ENCODE measurements around the gene SLC26A11.

Gene SLC26A11

DNA sequence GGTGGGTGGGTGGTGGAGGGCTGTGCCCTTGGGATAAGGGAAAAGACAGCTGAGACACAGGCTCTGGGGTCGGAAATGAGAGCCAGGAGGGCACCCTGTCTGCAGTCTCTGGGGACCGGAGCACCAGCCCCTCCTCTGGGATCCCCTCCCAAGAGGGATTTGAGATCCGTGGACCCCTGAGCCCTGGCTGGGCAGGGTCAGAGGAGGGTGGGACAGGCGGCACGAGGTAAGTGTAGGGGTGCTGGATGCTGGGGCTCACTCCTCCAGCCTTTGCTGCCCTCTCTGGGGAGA lies 519 bp upstream of the SLC26A11 start:
- peak; percentile 40; the same call in 2 of the 3 replicates for ATAC-seq (ENCODE audit: low read depth)
- TF ChIP-seq, protein P1, sequence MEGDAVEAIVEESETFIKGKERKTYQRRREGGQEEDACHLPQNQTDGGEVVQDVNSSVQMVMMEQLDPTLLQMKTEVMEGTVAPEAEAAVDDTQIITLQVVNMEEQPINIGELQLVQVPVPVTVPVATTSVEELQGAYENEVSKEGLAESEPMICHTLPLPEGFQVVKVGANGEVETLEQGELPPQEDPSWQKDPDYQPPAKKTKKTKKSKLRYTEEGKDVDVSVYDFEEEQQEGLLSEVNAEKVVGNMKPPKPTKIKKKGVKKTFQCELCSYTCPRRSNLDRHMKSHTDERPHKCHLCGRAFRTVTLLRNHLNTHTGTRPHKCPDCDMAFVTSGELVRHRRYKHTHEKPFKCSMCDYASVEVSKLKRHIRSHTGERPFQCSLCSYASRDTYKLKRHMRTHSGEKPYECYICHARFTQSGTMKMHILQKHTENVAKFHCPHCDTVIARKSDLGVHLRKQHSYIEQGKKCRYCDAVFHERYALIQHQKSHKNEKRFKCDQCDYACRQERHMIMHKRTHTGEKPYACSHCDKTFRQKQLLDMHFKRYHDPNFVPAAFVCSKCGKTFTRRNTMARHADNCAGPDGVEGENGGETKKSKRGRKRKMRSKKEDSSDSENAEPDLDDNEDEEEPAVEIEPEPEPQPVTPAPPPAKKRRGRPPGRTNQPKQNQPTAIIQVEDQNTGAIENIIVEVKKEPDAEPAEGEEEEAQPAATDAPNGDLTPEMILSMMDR (IDR thresholded peaks at IDR 0.05; ENCODE audit: poor library complexity, severe bottlenecking), result no peak
- Histone ChIP-seq H3K36me3 (ENCODE audit: low read depth) (peaks cover 5% of the 10 kb centered on the region; the same call in 1 of the 2 replicates), H3K4me3 (ENCODE audit: severe bottlenecking) (peak overlapping the region; percentile 77), H3K27me3 (ENCODE audit: insufficient read depth, poor library complexity, severe bottlenecking) (no peaks in the 10 kb centered on the region), H3K9me3 (ENCODE audit: severe bottlenecking) (no peaks in the 10 kb centered on the region), H3K4me1 (ENCODE audit: insufficient read depth, poor library complexity, severe bottlenecking) (no peaks in the 10 kb centered on the region), H3K27ac (ENCODE audit: poor library complexity, severe bottlenecking) (peak overlapping the region; percentile 61)
- peak; percentile 49 for DNase-seq (ENCODE audit: low spot score)

DNA sequence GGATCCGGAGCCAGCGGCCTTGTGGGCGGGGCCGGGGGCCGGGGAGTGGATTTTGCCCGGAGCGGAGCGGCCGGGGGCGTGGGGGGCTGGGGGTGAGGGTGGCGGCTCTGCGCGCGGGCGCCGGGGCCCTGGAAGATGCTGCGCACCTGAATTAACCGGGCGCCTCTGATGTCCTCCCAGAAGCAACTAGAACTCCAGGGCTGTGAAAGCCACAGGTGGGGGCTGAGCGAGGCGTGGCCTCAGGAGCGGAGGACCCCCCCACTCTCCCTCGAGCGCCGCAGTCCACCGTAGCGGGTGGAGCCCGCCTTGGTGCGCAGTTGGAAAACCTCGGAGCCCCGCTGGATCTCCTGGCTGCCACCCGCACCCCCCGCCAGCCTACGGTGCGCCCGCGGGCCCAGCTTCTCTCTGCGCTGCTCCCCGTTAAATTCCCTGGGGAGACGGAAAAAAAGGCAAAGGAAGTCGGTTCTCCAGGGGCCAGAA lies 549 bp downstream of the SLC26A11 start:
- Histone ChIP-seq H3K36me3 (ENCODE audit: low read depth) (peaks cover 2% of the 10 kb centered on the region; the same call in 1 of the 2 replicates), H3K4me3 (ENCODE audit: severe bottlenecking) (peak overlapping the region; percentile 77), H3K27ac (ENCODE audit: poor library complexity, severe bottlenecking) (peak overlapping the region; percentile 61), H3K27me3 (ENCODE audit: insufficient read depth, poor library complexity, severe bottlenecking) (no peaks in the 10 kb centered on the region), H3K9me3 (ENCODE audit: severe bottlenecking) (no peaks in the 10 kb centered on the region), H3K4me1 (ENCODE audit: insufficient read depth, poor library complexity, severe bottlenecking) (no peaks in the 10 kb centered on the region)
- TF ChIP-seq, protein P1 (IDR thresholded peaks at IDR 0.05; ENCODE audit: poor library complexity, severe bottlenecking), result no peak
- DNase-seq (ENCODE audit: low spot score) (no peak), ATAC-seq (ENCODE audit: low read depth) (peak; percentile 13; the same call in 2 of the 3 replicates)

DNA sequence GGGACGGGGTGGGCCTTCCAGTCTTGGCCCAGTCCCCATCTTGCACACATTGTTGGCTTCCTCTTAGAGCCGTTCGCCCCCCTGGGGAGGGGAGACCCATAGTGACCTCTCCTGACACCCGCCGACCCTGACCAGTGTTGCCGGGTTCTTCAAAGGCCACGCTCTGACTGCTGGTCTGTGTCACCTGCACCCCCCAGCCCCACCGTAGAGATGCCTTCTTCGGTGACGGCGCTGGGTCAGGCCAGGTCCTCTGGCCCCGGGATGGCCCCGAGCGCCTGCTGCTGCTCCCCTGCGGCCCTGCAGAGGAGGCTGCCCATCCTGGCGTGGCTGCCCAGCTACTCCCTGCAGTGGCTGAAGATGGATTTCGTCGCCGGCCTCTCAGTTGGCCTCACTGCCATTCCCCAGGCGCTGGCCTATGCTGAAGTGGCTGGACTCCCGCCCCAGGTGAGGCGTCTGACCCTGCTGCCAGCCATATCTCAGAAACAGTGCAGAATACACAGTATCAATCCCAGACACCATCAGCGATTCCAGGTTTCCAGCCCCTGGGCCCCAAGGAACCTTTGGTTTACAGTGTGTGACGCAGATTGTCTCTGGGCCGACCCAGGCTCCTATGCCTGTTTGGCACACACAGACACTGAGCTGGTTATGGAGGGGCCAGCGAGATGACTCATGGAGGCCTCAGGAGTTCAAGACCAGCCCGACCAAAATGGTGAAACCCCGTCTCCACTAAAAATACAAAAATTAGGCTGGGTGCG lies 1.3 kb downstream of the SLC26A11 start:
- no peak overlapping the region for H3K4me3 ChIP-seq (ENCODE audit: severe bottlenecking)
- TF ChIP-seq, protein P1 (IDR thresholded peaks at IDR 0.05; ENCODE audit: poor library complexity, severe bottlenecking), result no peak
- no peaks in the 10 kb centered on the region for H3K36me3 ChIP-seq (ENCODE audit: low read depth)
- DNase-seq (ENCODE audit: low spot score) (no peak), ATAC-seq (ENCODE audit: low read depth) (no peak)
- H3K9me3 ChIP-seq (ENCODE audit: severe bottlenecking), result no peaks in the 10 kb centered on the region
- H3K27ac ChIP-seq (ENCODE audit: poor library complexity, severe bottlenecking), result no peak overlapping the region
- H3K4me1 ChIP-seq (ENCODE audit: insufficient read depth, poor library complexity, severe bottlenecking), result no peaks in the 10 kb centered on the region
- no peaks in the 10 kb centered on the region for H3K27me3 ChIP-seq (ENCODE audit: insufficient read depth, poor library complexity, severe bottlenecking)

DNA sequence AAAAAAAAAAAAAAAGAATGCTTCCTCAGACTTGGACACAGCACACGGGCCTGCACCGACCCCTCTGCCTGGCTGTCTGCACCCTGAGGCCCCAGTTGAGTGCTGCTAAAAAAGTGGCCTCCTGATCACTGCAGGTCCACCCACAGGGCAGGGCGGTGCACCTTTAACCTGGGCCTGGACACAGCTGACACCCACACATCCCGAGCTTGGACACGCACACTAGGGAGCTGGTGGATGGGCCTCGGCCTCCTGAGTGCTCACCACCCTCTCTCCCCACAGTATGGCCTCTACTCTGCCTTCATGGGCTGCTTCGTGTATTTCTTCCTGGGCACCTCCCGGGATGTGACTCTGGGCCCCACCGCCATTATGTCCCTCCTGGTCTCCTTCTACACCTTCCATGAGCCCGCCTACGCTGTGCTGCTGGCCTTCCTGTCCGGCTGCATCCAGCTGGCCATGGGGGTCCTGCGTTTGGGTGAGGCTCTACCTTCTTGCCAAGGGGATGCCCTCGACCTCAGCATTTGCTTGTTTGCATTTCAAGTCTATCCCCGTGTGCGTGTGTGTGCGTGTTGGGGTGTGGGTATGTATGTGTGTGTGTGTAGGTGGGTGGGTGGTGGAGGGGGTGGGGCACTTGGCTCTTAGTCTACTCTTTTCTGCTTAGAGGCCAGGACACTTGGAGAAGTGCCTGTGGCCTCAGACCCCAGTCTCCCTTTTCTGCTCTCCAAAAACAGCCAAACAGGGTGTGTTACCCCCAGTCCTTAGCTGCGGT lies 2.3 kb downstream of the SLC26A11 start:
- H3K4me3 ChIP-seq (ENCODE audit: severe bottlenecking), result no peak overlapping the region
- no peaks in the 10 kb centered on the region for H3K27me3 ChIP-seq (ENCODE audit: insufficient read depth, poor library complexity, severe bottlenecking)
- no peaks in the 10 kb centered on the region for H3K36me3 ChIP-seq (ENCODE audit: low read depth)
- no peaks in the 10 kb centered on the region for H3K4me1 ChIP-seq (ENCODE audit: insufficient read depth, poor library complexity, severe bottlenecking)
- ATAC-seq (ENCODE audit: low read depth), result no peak
- DNase-seq (ENCODE audit: low spot score), result peak; percentile 52
- TF ChIP-seq, protein P1 (IDR thresholded peaks at IDR 0.05; ENCODE audit: poor library complexity, severe bottlenecking), result no peak
- H3K27ac ChIP-seq (ENCODE audit: poor library complexity, severe bottlenecking), result no peak overlapping the region
- H3K9me3 ChIP-seq (ENCODE audit: severe bottlenecking), result no peaks in the 10 kb centered on the region

Data from RWPE2 (cell line).